Tibial nerve (tissue), 4 donors: Measurements from ENCODE around the gene FGFR3. TPM values are rescaled to one million over a fixed set of nuclear protein-coding genes. Genes with fewer than 3 reads are reported as not detected.

Experiments
- DNase-seq, 2 donors: peaks; one replicate each; pipeline ENCODE4 v3.0.0-alpha.2; 2019; ENCODE audit warnings: low spot score in 2 of 2
- H3K27ac ChIP-seq, 4 donors: fragments of 200-600 bp; sonication (generic) in 3 of 4; one replicate each; pipeline ENCODE4 v1.5.1; 2017 to 2019; ENCODE audit warnings: mild to moderate bottlenecking in 1 of 4
- H3K27me3 ChIP-seq, 2 donors: fragments of 200-600 bp; sonication (generic) in 1 of 2; one replicate each; pipeline versions ENCODE4 v1.5.1 to v1.6.0; 2017 to 2019
- H3K36me3 ChIP-seq, 3 donors: fragments of 200-600 bp; sonication (generic); one replicate each; pipeline ENCODE4 v1.5.1; 2018 to 2019
- H3K4me1 ChIP-seq, 4 donors: fragments of 200-600 bp; sonication (generic) in 3 of 4; one replicate each; pipeline ENCODE4 v1.5.1; 2017 to 2019
- H3K4me3 ChIP-seq, 4 donors: fragments of 200-600 bp; sonication (generic) in 3 of 4; one replicate each; pipeline ENCODE4 v1.5.1; 2017 to 2019; ENCODE audit warnings: mild to moderate bottlenecking in 1 of 4, moderate library complexity in 1 of 4
- H3K9me3 ChIP-seq, 4 donors: fragments of 200-600 bp; sonication (generic) in 3 of 4; one replicate each; pipeline ENCODE4 v1.5.1; 2017 to 2019
- CTCF ChIP-seq, 5 experiments: fragments of 200-600 bp in 3 of 5; fragments of 450-650 bp in 2 of 5; sonication (generic) in 3 of 5; IDR thresholded peaks; one replicate each; pipeline ENCODE4 v1.5.1; 2016 to 2019; ENCODE audit warnings: antibody characterized with exemption in 5 of 5, mild to moderate bottlenecking in 3 of 5, moderate library complexity in 2 of 5
- EP300 ChIP-seq, 2 donors: sonication (generic); formaldehyde crosslinking; IDR thresholded peaks; one replicate each; pipeline ENCODE4 v1.6.1; 2017; ENCODE audit warnings: antibody characterized with exemption in 2 of 2, mild to moderate bottlenecking in 1 of 2
- POLR2A ChIP-seq, 2 donors: fragments of 450-650 bp; IDR thresholded peaks; one replicate each; pipeline ENCODE4 v1.6.1; 2017; ENCODE audit warnings: antibody characterized with exemption in 2 of 2, mild to moderate bottlenecking in 2 of 2, moderate library complexity in 2 of 2
- WGBS, 2 donors: methylation state at CpG; one replicate each; pipeline ENCODE4 v1.1.5; 2018; 5-methylcytosine and 5-hydroxymethylcytosine counted together
- total RNA-seq, 4 donors: library from RNA; depleted of rRNA; stranded (reverse); fragments of >200 nt; gene quantifications; one replicate each; pipeline ENCODE4 v1.1.0, GENCODE V29; 2016

Gene FGFR3
- total RNA-seq, 4 donors from 2014 or later, result 2.7 to 11.2 (median 5.1) TPM

- no peak overlapping the region for H3K27ac ChIP-seq
- no peak overlapping the region for H3K4me3 ChIP-seq
- H3K4me1 ChIP-seq, result no peaks in the 10 kb centered on the region
- 74 to 79% methylated on average over 9 to 11 of the region's 11 CpGs for WGBS, 2 donors
- TF ChIP-seq POLR2A (IDR thresholded peaks at IDR 0.05) (no peak), EP300 (IDR thresholded peaks at IDR 0.05) (no peak), CTCF (IDR thresholded peaks at IDR 0.05) (no peak)
- no peak for DNase-seq
- no peaks in the 10 kb centered on the region for H3K9me3 ChIP-seq
- H3K36me3 ChIP-seq, result peaks cover 0 to 33% (median 0%) of the 10 kb centered on the region in 3 donors
- H3K27me3 ChIP-seq, result no peaks in the 10 kb centered on the region
Measured at GRCh38 chr4:1808851-1809753, 16.0 kb downstream of the FGFR3 start.

GRCh38 chr4:1809754-1810502 lies 16.8 kb downstream of the FGFR3 start:
- WGBS, 2 donors, result 14 to 36% methylated on average over 9 to 11 of the region's 15 CpGs
- TF ChIP-seq CTCF (IDR thresholded peaks at IDR 0.05), result peak; percentile 69 to 86 (median 74)
- no peak for TF ChIP-seq EP300 (IDR thresholded peaks at IDR 0.05)
- no peaks in the 10 kb centered on the region for H3K4me1 ChIP-seq
- H3K4me3 ChIP-seq, result no peak overlapping the region
- peak in 1 of 2 donors; percentile 10 for DNase-seq
- peaks cover 0 to 41% (median 4%) of the 10 kb centered on the region in 3 donors for H3K36me3 ChIP-seq
- no peaks in the 10 kb centered on the region for H3K27me3 ChIP-seq
- no peak overlapping the region for H3K27ac ChIP-seq
- H3K9me3 ChIP-seq, result no peaks in the 10 kb centered on the region

GRCh38 chr4:1810765-1811164 lies 17.7 kb downstream of the FGFR3 start:
- no peak for DNase-seq
- Histone ChIP-seq H3K9me3 (no peaks in the 10 kb centered on the region), H3K4me3 (no peak overlapping the region), H3K4me1 (no peaks in the 10 kb centered on the region), H3K27me3 (no peaks in the 10 kb centered on the region), H3K27ac (no peak overlapping the region), H3K36me3 (peaks cover 0 to 49% (median 6%) of the 10 kb centered on the region in 3 donors)
- 60 to 89% methylated on average over 1 to 9 of the region's 10 CpGs for WGBS, 2 donors
- TF ChIP-seq CTCF (IDR thresholded peaks at IDR 0.05) (no peak), EP300 (IDR thresholded peaks at IDR 0.05) (no peak), POLR2A (IDR thresholded peaks at IDR 0.05) (no peak)

- WGBS, 2 donors, result 84 to 92% methylated on average over 11 of the region's 11 CpGs
Measured at GRCh38 chr4:1812720-1813119, 19.6 kb downstream of the FGFR3 start.

More at GRCh38 chr4:1812720-1813119, 19.6 kb downstream of the FGFR3 start:
- Histone ChIP-seq H3K4me1 (no peaks in the 10 kb centered on the region), H3K27me3 (no peaks in the 10 kb centered on the region), H3K27ac (no peak overlapping the region), H3K36me3 (peaks cover 0 to 69% (median 8%) of the 10 kb centered on the region in 3 donors), H3K9me3 (no peaks in the 10 kb centered on the region), H3K4me3 (no peak overlapping the region)
- no peak for TF ChIP-seq CTCF (IDR thresholded peaks at IDR 0.05)
- TF ChIP-seq POLR2A (IDR thresholded peaks at IDR 0.05), result no peak
- no peak for TF ChIP-seq EP300 (IDR thresholded peaks at IDR 0.05)
- no peak for DNase-seq
